ENCODE data around the gene OCSTAMP.

Gene OCSTAMP

DNA sequence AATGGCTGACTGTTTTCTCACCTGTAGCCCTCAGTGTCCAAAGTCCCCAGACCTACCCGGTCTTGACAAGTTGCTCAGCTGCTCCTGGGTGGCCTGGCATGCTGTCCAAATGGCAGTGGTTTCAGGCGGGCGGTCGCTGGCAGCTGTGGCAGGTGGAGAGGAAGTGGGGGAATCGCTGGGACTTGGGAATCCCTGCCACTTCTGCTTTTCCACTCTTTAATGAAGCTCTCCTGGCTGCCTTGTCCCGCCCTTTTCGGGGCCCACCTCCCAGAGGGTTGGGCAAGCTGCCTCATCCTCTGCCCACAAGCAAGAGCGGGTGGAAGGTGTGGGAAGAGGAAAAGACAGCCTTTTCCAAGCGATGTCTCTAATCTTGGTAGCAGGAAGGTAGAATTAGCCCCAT lies at the start of gene OCSTAMP:
TSS of gene OCSTAMP (minus strand) at position 194 of the 400 bp plus-strand sequence. CDS start at position 100, 94 bp downstream.
- DNase-seq (ENCODE audit: low read depth), result no peak

DNA sequence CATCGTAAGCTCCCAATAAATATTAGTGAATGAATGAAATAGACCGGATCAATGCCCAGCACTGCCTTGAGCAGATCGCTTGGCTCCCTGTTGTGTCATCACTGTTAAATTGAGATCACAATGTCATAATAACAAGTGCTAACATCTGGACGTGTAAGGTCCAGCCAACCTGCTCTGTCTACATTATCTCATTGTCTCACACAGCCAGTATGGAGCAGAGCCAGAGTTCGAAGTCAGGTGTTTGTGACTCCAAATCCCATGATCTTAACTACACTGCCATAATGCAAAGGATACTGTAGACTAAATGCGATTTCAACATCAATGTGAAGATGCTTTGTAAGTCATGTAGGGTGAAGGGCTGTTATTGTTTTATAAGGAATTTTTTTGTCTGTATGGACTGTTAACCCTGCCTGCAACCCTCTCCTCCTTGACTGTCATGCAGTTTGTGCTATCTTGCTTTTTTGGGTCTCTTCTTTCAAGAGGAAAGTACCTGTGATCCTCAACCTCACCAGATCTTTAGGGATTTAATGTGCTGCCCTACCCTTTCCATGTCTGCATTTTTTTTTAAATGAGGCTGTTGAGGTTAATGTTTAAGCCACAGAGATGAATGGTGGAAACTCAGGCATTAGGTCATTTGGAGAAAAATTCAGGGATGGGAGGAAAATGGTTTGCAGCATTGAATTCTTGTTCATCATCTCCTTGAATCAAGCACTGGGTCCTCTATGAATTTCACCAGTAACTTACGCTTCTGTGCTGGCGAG lies 49.0 kb upstream of the OCSTAMP start:
- no peak for DNase-seq (ENCODE audit: low read depth)

- DNase-seq (ENCODE audit: low read depth), result no peak
These were observed 45.5 kb upstream of the OCSTAMP start for GRCh38 chr20:46595933-46596332.

- no peak for DNase-seq (ENCODE audit: low read depth)
These were observed 44.3 kb upstream of the OCSTAMP start for GRCh38 chr20:46594725-46595124.

GRCh38 chr20:46592580-46593362 lies 42.3 kb upstream of the OCSTAMP start:
- DNase-seq (ENCODE audit: low read depth), result no peak

GRCh38 chr20:46590443-46590842 lies 40.0 kb upstream of the OCSTAMP start:
- no peak for DNase-seq (ENCODE audit: low read depth)

GRCh38 chr20:46588532-46589511 lies 38.4 kb upstream of the OCSTAMP start:
- no peak for DNase-seq (ENCODE audit: low read depth)

DNA sequence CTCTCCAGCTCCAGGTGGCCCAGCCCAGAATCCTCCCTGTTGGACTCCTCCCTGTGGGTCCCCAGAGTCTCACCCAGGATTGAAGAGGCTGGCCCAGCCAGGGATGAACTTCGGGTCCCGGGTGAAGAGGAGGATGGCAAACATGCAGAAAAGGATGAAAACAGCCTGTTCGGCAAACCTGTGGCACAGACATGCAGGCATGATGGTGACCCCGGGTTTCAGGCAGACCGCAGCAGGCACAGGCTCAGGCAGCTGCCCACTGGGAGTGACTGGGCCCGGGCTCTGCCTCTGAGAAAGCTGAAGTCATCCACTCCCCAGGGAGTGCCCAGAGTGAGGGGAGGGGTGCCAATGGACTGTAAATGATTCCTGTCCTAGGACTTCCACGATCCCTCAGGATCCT lies 37.5 kb upstream of the OCSTAMP start:
- DNase-seq (ENCODE audit: low read depth), result no peak

DNA sequence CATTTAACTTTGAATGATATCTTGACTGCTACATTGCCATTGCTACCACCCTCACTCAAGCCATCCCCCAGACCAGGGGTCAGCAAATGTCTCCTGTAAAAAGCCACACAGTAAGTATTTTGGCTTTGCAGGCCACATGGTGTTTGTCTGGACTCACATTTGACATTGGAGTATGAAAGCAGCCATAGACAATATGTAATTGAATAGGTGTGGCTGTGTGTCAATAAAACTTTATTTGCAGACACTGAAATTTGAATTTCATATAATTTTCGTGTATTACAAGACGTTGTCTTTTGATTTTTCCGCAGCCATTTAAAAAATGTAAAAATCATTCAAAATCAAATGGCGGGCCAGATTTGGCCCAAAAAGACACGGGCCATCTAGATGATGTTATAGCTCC lies 36.3 kb upstream of the OCSTAMP start:
- no peak for DNase-seq (ENCODE audit: low read depth)

- no peak for DNase-seq (ENCODE audit: low read depth)
These were observed 34.1 kb upstream of the OCSTAMP start for GRCh38 chr20:46584508-46584907.

DNA sequence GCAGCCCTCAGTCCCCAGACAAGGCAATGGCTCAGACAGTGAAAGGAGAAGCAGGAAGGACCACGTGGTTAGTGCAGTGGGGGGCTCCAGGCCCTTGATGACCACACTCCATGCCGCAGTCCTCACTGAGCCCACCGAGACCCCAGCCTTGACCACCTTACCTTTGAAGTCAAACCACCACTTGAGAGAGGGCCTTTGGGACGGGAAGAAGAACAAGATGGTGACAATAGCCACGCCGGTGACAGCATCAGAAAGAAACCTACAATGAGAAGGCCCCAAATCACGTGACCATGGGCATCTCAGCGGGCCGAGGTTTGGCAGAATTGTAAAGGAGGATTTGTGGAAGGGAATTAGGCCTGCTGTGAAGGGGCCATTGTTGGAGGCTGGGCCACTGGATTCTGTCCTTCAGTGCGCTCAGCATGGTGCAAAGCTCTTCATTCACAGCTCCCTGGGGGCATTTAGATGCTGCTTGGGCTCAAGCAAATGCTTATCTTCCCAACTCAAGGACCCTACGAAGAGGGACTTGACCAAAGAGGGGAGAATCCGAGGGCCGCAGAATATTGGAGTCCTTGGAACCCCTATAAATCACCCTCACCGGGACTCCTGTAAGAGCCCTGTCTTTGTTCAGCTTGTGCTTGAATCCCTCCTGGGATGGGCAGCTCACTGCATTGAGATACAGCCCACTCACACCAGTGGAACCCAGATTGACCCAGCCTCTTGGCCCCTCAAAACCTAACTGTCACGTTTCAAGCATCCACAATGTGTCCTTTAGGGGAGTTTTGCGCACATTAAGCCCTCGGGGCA lies 33.2 kb upstream of the OCSTAMP start:
- DNase-seq (ENCODE audit: low read depth), result no peak

GRCh38 chr20:46582648-46583047 lies 32.2 kb upstream of the OCSTAMP start:
- no peak for DNase-seq (ENCODE audit: low read depth)

DNA sequence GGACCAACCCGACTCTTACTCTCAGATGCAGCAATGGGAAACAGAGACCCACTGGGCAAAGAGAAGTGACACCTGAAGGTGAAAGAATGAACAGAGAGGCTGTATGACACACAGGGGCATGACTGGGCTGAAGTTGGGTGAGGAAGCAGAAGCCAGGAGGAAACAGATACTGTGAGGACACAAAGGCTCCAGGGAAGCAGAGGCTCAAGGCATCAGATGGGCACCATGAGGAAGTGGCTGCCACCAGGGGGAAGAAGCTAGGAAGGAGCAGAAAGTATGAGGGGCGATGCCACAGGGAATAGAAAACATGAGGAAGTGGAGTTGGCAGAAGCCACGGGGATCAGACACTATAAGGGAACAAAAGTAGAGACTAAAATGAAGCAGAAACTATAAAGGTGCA lies 30.9 kb upstream of the OCSTAMP start:
- no peak for DNase-seq (ENCODE audit: low read depth)

DNA sequence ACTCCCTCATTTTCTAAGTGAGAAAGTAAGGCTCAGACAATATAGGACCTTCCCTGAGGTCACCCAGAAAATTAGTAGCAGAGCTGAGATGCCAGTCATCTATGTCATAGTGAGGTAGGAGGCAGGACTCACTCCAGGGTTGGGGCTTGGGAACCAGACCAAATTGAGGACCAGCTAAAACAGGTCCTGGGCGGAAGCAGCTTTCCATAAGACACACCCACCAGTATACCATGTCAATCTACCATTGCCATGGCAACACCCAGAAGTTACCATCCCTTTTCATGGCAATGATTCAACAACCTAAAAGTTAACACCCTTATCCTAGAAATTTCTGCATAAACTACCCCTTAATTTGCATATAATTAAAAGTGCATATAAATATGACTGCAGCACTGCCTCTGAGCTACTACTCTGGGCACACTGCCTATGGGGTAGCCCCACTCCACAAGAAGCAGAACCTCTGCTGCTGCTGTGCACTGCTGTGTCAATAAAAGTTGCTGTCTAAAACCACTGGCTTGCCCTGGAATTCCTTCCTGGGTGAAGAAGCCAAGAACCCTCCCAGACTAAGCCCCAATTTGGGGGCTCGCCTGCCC lies 30.3 kb upstream of the OCSTAMP start:
- no peak for DNase-seq (ENCODE audit: low read depth)

- DNase-seq (ENCODE audit: low read depth), result no peak
These were observed 28.3 kb upstream of the OCSTAMP start for GRCh38 chr20:46578745-46579144.

- no peak for DNase-seq (ENCODE audit: low read depth)
These were observed 26.4 kb upstream of the OCSTAMP start for GRCh38 chr20:46576774-46577395.

- DNase-seq (ENCODE audit: low read depth), result no peak
These were observed 25.5 kb upstream of the OCSTAMP start for GRCh38 chr20:46575937-46576461.

GRCh38 chr20:46575394-46575793 lies 24.9 kb upstream of the OCSTAMP start:
- DNase-seq (ENCODE audit: low read depth), result no peak

DNA sequence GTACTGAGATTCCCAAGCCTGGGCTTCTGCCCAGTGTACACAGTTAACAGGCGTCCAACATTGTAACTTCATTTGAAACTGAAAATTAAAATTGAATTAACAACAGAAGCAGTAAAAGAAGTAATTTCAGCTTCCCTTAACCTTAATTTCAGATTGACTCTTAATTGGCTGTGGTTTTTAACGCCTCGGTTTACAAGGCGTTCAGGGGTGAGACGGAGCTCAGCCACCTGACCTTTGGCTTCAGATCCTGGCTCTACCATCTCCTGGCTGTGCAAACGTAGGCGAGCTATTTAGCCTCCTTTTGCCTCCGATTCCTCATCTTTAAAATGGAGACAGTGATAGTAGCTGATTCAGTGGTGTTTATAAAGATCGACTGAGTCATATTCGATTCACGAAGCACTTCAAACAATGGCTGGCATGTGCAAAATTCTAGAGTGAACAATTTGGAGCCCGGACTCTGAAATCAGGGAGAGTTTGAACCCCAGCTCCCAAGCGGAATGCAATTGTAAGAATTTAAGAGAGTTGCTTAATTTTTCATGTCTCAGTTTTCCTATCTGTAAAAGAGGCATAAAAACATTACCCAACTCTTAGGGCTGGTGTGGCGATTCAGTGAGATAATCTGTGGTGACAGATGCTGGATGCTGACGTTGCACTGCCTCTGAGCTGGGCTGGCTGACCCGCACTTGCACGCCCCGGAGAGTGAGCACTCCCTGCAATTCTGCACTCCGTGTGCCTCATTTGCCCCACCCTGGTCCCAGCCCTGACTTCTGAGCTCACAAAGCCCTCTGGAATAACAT lies 23.5 kb upstream of the OCSTAMP start:
- no peak for DNase-seq (ENCODE audit: low read depth)
